Measurements from ENCODE around the gene HEATR9.

HEATR9 gene, protein sequence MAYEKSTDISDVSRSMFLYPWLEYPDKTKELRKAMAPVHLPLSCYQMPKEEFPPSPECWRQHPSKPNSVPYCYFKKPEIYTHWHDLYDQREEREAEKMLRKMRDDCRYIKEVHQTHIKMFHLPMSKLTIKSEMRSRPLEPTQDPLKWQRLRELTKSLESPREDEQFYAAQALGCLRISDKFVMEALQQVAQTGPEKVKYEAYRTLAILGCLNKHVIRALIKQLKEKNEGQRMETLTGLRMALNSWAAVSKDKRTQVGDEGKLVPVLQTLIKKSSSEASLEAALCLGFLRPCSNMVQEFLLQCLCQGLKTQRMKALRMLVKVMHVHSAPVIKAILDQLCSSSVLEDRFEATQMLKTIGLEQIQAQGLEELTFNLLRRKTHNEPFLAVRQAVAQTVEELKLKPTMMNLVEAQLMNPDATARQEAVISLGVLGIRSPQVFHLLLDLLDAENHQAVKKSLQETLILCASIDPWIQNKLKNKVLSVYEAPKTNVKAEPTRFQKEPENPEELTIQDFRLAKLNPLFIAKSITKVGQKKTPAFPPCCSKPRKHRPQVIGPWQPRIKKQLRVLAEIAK

DNA sequence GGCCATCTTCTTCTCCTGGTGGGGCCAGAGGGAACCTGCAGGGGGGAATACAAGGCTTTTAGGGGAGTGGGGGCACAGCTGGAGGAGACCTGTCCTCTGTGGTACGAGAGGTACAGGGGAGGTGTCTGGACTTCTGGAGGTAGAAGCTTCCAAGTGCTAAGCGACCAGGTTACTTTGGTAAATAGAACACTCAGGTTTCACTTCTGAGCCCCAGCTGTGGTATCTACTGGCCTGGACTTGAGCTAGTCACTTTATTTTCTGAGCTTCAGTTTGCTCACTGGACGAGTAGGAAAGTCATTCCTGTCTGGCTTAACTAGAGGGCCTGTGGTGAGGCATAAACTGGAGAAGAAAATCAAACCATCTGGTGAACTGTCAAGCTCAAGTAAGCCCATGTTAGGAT, at the start of gene HEATR9:
Gene HEATR9 (minus strand): TSS at position 155 of the 400 bp plus-strand sequence. CDS start 149 bp downstream, at position 6.
- Histone ChIP-seq H3K27me3 (ENCODE audit: low read length) (no peaks in the 10 kb centered on the region), H3K79me2 (ENCODE audit: insufficient read depth, low read length) (no peaks in the 10 kb centered on the region), H3K9me3 (ENCODE audit: insufficient read depth, low read length) (no peaks in the 10 kb centered on the region), H3K9ac (ENCODE audit: low read length) (no peak within 1 kb of the TSS), H3K36me3 (ENCODE audit: low read length) (no peaks in the 10 kb centered on the region), H3K4me2 (ENCODE audit: low read depth, low read length, poor library complexity, severe bottlenecking) (no peak within 1 kb of the TSS), H4K20me1 (ENCODE audit: low read depth, low read length) (no peaks in the 10 kb centered on the region), H3K9me2 (replicated peaks; ENCODE audit: insufficient read depth, low read length) (no peaks in the 10 kb centered on the region), H3K4me3 (ENCODE audit: insufficient read depth, low read length, poor library complexity, severe bottlenecking) (no peak within 1 kb of the TSS), H2AFZ (ENCODE audit: low read depth, low read length, severe bottlenecking) (no peak within 1 kb of the TSS), H3K27ac (ENCODE audit: low read depth, low read length) (no peak within 1 kb of the TSS), H3F3A (ENCODE audit: insufficient read depth) (no peaks in the 10 kb centered on the region)
- TF ChIP-seq, protein P1, sequence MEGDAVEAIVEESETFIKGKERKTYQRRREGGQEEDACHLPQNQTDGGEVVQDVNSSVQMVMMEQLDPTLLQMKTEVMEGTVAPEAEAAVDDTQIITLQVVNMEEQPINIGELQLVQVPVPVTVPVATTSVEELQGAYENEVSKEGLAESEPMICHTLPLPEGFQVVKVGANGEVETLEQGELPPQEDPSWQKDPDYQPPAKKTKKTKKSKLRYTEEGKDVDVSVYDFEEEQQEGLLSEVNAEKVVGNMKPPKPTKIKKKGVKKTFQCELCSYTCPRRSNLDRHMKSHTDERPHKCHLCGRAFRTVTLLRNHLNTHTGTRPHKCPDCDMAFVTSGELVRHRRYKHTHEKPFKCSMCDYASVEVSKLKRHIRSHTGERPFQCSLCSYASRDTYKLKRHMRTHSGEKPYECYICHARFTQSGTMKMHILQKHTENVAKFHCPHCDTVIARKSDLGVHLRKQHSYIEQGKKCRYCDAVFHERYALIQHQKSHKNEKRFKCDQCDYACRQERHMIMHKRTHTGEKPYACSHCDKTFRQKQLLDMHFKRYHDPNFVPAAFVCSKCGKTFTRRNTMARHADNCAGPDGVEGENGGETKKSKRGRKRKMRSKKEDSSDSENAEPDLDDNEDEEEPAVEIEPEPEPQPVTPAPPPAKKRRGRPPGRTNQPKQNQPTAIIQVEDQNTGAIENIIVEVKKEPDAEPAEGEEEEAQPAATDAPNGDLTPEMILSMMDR (IDR thresholded peaks at IDR 0.05; ENCODE audit: insufficient read depth, low read length, poor library complexity, severe bottlenecking): no peak
- TF ChIP-seq EZH2phosphoT487 (conservative IDR thresholded peaks at IDR 0.05; ENCODE audit: low read length): no peak

DNA sequence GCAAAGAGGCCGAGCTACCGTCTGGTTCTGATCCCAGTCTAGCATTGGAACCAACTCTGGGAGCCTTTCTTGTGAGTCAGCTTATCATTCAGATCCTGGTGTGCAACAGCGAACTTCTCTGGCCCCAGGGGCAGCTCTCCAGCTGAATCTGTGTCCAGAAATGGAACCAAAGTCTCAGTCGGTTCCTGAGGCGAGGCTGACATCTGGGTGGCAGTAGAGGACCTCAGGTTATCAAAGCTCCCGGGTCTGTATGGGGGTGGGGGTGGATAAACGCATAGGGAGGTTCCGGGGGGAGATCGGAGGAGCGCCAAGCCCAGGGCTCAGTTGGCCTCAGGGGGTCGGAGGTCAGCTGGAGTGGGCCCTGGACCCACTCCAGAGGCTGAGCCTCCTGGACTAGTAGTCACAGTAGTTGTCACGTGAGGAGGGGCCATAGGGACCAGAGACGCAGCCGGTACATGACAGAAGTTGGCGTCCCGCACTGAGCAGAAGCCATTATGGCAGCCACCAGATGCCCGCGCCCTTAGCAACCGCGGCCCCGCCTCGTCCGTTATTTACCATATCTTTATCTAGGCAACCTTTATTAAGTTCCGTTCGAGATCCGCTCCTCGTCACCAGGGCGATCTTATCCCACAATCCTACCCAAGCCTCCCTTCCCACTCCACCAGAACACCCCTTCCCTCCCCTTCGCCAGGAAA, 49.0 kb upstream of the HEATR9 start:
- Histone ChIP-seq H3K9me3 (ENCODE audit: insufficient read depth, low read length) (no peaks in the 10 kb centered on the region), H3K79me2 (ENCODE audit: insufficient read depth, low read length) (no peaks in the 10 kb centered on the region), H3K27me3 (ENCODE audit: low read length) (no peaks in the 10 kb centered on the region), H3F3A (ENCODE audit: insufficient read depth) (no peaks in the 10 kb centered on the region), H3K4me2 (ENCODE audit: low read depth, low read length, poor library complexity, severe bottlenecking) (no peak overlapping the region), H3K9ac (ENCODE audit: low read length) (no peak overlapping the region), H2AFZ (ENCODE audit: low read depth, low read length, severe bottlenecking) (no peak overlapping the region), H3K9me2 (replicated peaks; ENCODE audit: insufficient read depth, low read length) (no peaks in the 10 kb centered on the region), H3K4me3 (ENCODE audit: insufficient read depth, low read length, poor library complexity, severe bottlenecking) (no peak overlapping the region), H3K36me3 (ENCODE audit: low read length) (peaks cover 5% of the 10 kb centered on the region; the same call in 1 of the 2 replicates), H4K20me1 (ENCODE audit: low read depth, low read length) (no peaks in the 10 kb centered on the region), H3K27ac (ENCODE audit: low read depth, low read length) (no peak overlapping the region)
- TF ChIP-seq, protein P1 (IDR thresholded peaks at IDR 0.05; ENCODE audit: insufficient read depth, low read length, poor library complexity, severe bottlenecking): no peak
- TF ChIP-seq EZH2phosphoT487 (conservative IDR thresholded peaks at IDR 0.05; ENCODE audit: low read length): no peak

DNA sequence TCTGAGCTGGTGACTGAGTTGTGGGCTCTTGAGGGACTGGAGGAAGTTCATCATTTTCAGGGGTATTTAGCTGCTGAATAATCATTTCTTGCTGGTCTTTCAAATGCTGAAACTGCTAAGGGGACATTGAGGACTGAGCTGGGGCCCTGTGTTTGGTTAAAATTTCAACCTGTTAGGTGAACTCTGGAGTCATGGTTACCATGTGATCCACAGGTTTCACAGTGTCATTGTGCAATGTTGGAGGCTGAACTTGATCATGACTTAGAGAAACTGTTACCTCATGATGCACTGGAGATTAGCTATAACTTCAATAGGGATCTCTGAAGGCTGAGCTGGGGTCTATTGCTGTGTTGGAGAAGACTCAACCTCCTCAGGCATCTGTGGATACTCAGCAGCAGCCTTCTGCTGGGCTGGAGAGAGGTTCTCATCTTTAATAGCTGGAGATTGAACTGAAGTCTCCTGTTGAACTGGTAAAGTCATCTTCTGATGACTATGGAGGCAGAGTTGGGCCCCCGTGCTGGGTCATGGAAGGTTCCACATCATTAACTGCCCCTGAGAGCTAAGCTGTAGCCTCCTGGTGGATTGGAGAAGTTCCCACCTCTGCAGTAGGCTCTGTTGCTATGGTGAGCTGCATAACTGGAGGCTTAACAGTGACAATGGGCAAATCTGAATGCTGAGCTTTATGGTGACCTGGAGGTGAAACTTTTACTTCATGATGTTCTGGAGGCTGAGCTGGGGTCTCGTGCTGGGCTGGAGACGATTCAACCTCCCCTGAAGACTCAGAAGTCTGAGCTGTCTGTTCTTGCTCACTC, 46.7 kb upstream of the HEATR9 start:
- Histone ChIP-seq H3K9me2 (replicated peaks; ENCODE audit: insufficient read depth, low read length) (no peaks in the 10 kb centered on the region), H4K20me1 (ENCODE audit: low read depth, low read length) (no peaks in the 10 kb centered on the region), H3K9ac (ENCODE audit: low read length) (no peak overlapping the region), H3F3A (ENCODE audit: insufficient read depth) (no peaks in the 10 kb centered on the region), H3K79me2 (ENCODE audit: insufficient read depth, low read length) (no peaks in the 10 kb centered on the region), H3K9me3 (ENCODE audit: insufficient read depth, low read length) (no peaks in the 10 kb centered on the region), H3K27ac (ENCODE audit: low read depth, low read length) (no peak overlapping the region), H3K4me2 (ENCODE audit: low read depth, low read length, poor library complexity, severe bottlenecking) (no peak overlapping the region), H2AFZ (ENCODE audit: low read depth, low read length, severe bottlenecking) (no peak overlapping the region), H3K36me3 (ENCODE audit: low read length) (no peaks in the 10 kb centered on the region; the same call in 1 of the 2 replicates), H3K27me3 (ENCODE audit: low read length) (no peaks in the 10 kb centered on the region), H3K4me3 (ENCODE audit: insufficient read depth, low read length, poor library complexity, severe bottlenecking) (no peak overlapping the region)
- no peak for TF ChIP-seq EZH2phosphoT487 (conservative IDR thresholded peaks at IDR 0.05; ENCODE audit: low read length)
- TF ChIP-seq, protein P1 (IDR thresholded peaks at IDR 0.05; ENCODE audit: insufficient read depth, low read length, poor library complexity, severe bottlenecking): no peak
